Fibroblast of skin of left biceps (primary cell): ENCODE measurements around the gene CHKA.

Source experiments
- DNase-seq, 2 experiments: peaks; one replicate each; pipeline ENCODE4 v3.0.0-alpha.2; 2013; ENCODE audit warnings: low read depth in 2 of 2

Gene CHKA

DNA sequence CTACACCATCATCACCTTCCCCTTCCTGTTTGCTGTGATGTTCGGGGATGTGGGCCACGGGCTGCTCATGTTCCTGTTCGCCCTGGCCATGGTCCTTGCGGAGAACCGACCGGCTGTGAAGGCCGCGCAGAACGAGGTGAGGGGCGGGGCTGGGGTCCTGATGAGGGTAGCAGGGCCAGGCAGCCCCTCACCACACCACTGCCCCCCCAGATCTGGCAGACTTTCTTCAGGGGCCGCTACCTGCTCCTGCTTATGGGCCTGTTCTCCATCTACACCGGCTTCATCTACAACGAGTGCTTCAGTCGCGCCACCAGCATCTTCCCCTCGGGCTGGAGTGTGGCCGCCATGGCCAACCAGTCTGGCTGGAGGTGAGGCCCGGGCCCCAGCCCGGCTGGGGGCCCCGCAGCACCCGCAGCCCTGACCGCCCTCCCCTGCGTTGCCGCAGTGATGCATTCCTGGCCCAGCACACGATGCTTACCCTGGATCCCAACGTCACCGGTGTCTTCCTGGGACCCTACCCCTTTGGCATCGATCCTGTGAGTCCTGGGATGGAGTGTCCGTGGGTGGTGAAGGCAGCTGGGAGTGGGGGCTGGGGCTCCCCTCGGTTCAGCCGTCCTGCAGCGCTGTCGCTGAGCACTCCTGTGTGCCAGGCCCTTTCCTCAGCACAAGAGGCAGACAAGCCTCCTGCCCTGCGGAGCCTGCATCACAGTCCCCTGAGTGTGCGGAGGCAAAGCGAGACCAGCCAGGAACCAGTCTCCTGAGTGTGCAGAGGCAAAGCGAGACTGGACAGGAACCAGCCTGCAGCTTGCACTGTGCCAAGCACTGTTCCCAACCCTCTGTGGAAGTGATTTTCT, 73.5 kb downstream of the CHKA start:
- DNase-seq: no peak

DNA sequence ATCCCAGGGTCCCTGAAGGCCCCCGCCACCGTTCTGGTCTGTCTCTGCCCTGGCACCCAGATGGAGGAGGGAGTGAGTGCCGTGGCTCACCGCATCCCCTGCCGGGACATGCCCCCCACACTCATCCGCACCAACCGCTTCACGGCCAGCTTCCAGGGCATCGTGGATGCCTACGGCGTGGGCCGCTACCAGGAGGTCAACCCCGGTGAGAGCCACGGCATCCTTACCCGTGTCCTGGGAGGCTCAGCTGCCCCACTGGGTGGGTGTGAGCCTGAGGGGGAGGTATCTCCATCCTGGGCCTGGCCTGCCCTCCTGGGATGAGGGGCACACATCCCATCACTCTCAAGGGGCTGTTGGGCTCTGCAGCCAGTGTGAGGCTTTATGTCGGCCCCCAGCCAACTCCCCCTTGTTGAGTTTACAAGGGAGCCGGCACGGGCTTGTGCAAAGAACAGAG, 76.3 kb downstream of the CHKA start:
- no peak for DNase-seq

DNA sequence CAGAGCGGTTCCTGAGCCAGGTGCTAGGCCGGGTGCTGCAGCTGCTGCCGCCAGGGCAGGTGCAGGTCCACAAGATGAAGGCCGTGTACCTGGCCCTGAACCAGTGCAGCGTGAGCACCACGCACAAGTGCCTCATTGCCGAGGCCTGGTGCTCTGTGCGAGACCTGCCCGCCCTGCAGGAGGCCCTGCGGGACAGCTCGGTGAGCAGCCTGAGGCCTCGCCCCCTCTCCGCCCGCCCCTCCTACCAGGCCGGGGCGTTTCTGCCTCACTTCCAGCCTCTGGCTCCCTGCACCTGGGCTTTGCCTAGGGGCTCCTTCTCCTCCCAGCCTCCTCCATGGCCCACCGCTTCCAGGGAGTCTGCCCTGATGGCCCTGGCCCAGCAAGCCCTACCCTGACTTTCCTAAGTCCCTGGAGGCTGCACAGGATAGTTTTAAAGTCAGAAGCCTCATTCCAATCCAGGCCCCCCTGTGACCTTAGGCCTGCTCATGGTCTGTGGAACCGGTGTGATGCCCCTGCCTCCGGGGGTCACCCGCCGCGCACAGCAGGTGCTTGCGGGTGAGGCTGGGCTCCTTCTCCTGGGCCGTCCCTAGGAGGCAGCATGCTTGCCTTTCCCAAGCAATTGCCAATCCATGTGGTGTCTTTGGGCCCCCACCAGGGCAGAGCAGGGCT, 76.9 kb downstream of the CHKA start:
- DNase-seq: no peak

GRCh38 chr11:68043349-68044144, 77.6 kb downstream of the CHKA start:
- DNase-seq: peak in 1 of 2 experiments; percentile 10

- no peak for DNase-seq
These were observed 78.2 kb downstream of the CHKA start for GRCh38 chr11:68043029-68043348.

GRCh38 chr11:68042219-68043028, 78.8 kb downstream of the CHKA start:
- DNase-seq: no peak

- DNase-seq: no peak
These were observed 79.5 kb downstream of the CHKA start for GRCh38 chr11:68041617-68042218.

DNA sequence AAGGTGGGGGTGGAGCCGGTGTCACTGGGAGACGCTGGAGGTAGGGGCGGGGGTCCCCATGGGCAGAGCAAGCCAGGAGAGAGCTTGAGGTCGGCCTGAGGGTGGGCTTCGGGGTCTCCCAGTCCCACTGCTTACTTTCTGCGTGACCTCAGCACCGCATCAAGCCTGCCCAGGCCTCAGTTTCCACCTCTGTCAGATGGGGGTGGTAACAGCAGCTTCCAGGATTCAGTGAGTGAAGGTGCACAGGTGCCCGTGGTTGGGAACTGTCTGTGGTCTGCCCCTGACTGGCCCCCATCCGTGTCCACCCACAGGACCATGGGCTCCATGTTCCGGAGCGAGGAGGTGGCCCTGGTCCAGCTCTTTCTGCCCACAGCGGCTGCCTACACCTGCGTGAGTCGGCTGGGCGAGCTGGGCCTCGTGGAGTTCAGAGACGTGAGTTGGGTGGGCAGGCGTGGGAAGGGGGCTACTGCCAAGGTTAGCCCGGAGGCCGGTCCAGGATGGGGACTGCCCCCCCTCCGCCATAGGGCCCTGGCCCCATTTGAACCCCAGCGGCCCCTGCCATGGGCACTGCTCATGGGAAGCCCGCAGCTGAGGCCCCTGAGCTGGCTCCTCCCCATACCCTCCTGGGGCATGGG, 80.1 kb downstream of the CHKA start:
- no peak for DNase-seq

DNA sequence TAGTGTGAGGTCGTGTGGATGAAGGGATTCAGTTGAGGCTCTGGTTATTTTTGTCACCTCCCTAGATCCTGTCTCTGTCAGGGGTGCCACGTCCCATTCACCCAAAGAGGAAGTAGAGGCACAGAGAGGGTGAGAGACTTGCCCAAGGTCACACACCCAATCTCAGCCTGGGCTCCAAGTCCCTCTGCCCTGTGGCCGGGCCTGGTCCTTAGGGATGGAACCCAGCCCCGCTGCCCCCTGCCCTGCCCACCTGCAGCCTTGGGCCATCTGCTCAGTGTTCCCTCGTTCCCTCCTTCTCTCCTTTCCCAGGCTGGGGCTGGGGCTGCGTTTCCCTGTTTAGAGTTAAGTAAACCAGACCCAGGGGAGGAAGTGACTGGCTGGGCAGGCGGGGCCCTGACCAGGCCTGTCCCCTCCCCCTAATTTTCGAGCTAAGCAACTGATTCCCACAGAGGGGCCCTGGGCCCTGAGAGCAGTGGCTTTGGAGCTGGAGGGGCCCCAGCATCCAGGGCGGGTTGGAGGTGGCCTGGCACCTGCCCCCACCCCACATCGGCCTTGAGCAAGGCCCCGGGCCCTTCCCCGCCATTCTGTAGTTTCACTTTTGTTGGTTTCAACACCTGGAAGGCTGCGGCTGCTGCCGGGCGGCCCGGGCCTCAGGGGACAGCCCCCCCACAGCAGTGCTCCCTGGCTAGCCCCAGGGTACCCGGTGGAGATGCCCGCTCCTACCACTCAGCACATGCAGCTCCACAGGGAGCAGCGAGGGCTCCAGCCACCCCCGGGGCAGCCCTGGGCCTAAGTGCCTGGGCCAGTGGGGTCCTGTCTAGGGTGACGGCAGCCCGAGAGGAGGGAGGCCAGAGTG, 80.9 kb downstream of the CHKA start:
- peak in 1 of 2 experiments; percentile 23 for DNase-seq

GRCh38 chr11:68039526-68040086, 81.6 kb downstream of the CHKA start:
- DNase-seq: no peak

GRCh38 chr11:68038718-68039525, 82.3 kb downstream of the CHKA start, which contains the start of gene TCIRG1:
TSS of gene TCIRG1 (plus strand) at chr11:68039025. CDS start at chr11:68041272, 2,247 bp downstream.
- DNase-seq: no peak

DNA sequence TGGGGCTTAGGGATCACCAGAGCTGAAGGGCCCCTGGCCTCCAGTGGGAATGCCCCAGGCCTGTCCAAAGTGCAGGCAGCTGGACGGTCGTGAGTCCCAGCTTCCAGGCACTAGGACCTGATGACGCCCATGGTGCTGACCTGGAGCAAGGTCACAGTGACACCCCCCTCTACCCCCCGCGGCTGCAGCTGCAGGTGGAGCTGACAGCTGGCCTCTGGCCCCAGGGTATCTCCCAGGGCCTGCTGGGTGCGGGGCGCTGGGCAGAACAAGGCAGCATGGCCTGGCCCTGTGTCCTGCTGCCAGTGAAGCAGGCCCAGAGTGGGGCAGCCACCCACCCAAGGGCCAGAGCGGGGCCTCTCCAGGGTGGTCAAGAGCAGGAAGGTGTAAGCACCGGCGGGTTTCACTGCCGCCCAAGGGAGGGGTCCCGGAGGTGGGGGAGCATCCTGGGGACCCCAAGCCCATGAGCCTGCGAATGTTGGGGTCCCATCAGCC, 82.9 kb downstream of the CHKA start:
- no peak for DNase-seq

DNA sequence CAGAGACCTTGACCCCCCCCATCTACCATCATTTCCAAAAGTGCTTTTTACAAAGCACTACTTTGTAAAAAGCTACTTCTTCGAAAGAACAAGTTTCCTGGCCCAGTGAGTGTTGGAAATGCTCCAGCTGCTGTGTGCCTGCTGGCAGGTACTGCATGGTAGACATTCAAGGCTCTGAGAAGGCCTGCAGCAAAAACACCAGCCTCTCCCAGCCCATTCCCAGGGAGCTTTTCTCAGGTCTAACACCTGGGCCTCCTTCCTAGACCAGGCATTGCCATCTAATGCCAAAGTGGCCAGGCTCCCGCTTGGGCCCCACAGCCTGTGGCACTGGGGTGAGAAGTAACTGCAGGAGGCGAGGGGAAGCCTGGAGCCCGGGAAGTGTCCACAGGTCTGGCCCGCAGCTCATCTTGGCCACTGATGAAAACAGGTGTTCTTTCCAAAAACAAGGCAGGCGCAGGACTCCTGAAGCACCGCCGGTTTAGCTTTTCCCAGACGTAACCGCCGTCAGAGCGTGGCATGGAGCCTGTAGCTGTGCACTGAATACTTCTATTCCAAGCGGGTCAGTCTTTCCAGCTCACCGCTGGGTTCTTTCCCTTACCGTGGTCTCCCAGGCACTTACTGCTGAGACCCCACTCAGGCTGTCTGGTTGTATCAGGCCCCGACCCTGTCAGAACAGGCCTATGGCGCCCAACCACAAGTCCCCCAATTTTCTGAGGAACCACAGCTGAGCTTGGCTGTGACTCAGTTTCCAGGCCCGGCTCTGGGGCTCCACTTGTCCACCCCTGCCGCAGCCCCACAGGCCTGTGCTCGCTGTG, 83.6 kb downstream of the CHKA start:
- DNase-seq: no peak

- no peak for DNase-seq
These were observed 84.4 kb downstream of the CHKA start for GRCh38 chr11:68036717-68037239.

DNA sequence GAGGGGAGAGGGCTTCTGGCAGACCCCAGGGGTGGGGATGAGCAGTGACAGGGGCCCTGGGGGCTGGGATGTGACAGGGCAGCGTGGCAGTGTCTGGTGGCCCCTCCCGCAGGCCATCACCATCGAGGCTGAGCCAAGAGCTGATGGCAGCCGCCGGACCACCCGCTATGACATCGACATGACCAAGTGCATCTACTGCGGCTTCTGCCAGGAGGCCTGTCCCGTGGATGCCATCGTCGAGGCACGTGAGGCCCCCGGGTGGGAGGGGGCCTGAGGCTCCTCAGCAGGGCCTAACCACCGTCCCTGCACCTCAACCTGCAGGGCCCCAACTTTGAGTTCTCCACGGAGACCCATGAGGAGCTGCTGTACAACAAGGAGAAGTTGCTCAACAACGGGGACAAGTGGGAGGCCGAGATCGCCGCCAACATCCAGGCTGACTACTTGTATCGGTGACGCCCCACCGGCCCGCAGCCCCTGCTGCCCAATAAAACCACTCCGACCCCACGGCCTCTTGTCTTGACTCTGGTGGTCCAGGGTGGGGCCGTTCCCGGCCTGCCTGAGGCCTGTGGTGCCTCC, 85.0 kb downstream of the CHKA start:
- no peak for DNase-seq

DNA sequence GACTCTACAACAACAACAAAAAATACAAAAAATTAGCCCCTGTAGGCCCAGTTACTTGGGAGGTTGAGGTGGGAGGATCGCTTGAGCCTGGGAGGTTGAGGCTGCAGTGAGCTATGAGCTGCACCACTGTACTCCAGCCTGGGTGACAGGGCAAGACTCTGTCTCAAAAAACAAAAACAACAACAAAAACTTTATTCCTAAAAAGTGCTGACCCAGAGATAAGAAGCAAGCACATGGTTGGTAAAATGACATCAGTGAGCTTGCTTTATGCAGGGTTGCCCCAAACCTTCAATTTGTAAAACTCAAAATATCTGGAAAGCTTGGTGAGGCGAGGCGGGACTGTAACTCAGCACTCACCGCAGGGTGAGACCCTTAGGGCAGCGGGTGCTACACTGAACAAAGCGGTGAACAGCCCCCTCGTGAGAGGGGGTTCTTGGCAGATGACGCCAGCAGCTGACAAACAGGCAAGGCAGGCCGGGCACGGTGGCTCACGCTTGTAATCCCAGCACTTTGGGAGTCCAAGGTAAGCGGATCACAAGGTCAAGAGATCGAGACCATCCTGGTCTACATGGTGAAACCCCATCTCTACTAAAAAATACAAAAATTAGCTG, 85.8 kb downstream of the CHKA start:
- DNase-seq: no peak
